ENCODE results near the gene HOXD9. TPM values are rescaled to one million over a fixed set of nuclear protein-coding genes. Genes with fewer than 3 reads are reported as not detected.

HOXD9 gene
- total and polyA plus RNA-seq, 8 donors = 0.18 to 0.76 (median 0.49) TPM; not detected in 4

- Histone ChIP-seq H3K36me3 (no peaks in the 10 kb centered on the region), H3K4me1 (peaks cover 2 to 35% (median 11%) of the 10 kb centered on the region in 4 donors), H3K27me3 (peaks cover 24 to 100% (median 95%) of the 10 kb centered on the region in 3 donors), H3K27ac (no peak overlapping the region), H3K4me3 (no peak overlapping the region), H3K9me3 (peaks cover 0 to 12% (median 3%) of the 10 kb centered on the region in 4 donors)
- DNase-seq = no peak
- 3 to 18% (median 10%) methylated on average over 26 of the region's 26 CpGs for WGBS, 5 donors
- TF ChIP-seq CTCF (IDR thresholded peaks at IDR 0.05) = no peak
- no peak for TF ChIP-seq POLR2A (IDR thresholded peaks at IDR 0.05)
- no peak for TF ChIP-seq POLR2AphosphoS5 (IDR thresholded peaks at IDR 0.05)
- TF ChIP-seq EP300 (IDR thresholded peaks at IDR 0.05) = no peak
- intact Hi-C loops (cut with DNase I; ENCODE audit: low total_unique reads) = no loop called here
Observed at GRCh38 chr2:176165370-176166050, 43.0 kb downstream of the HOXD9 start.

- DNase-seq = no peak
- intact Hi-C loops (cut with DNase I; ENCODE audit: low total_unique reads) = no loop called here
- 17 to 27% (median 24%) methylated on average over 2 of the region's 2 CpGs for WGBS, 5 donors
- Histone ChIP-seq H3K4me3 (no peak overlapping the region), H3K9me3 (peaks cover 0 to 12% (median 3%) of the 10 kb centered on the region in 4 donors), H3K27me3 (peaks cover 23 to 100% (median 95%) of the 10 kb centered on the region in 3 donors), H3K27ac (no peak overlapping the region), H3K4me1 (peaks cover 0 to 29% (median 7%) of the 10 kb centered on the region in 4 donors), H3K36me3 (no peaks in the 10 kb centered on the region)
- TF ChIP-seq POLR2A (IDR thresholded peaks at IDR 0.05) (no peak), EP300 (IDR thresholded peaks at IDR 0.05) (no peak), CTCF (IDR thresholded peaks at IDR 0.05) (no peak), POLR2AphosphoS5 (IDR thresholded peaks at IDR 0.05) (no peak)
Observed at GRCh38 chr2:176166272-176166671, 43.8 kb downstream of the HOXD9 start.

GRCh38 chr2:176167398-176167797 is 44.9 kb downstream of the HOXD9 start:
- no peaks in the 10 kb centered on the region for H3K36me3 ChIP-seq
- DNase-seq = no peak
- H3K27me3 ChIP-seq = peaks cover 34 to 100% (median 95%) of the 10 kb centered on the region in 3 donors
- H3K4me3 ChIP-seq = no peak overlapping the region
- no peak overlapping the region for H3K27ac ChIP-seq
- TF ChIP-seq POLR2AphosphoS5 (IDR thresholded peaks at IDR 0.05) (no peak), CTCF (IDR thresholded peaks at IDR 0.05) (no peak), POLR2A (IDR thresholded peaks at IDR 0.05) (no peak), EP300 (IDR thresholded peaks at IDR 0.05) (no peak)
- 55 to 68% (median 63%) methylated on average over 1 of the region's 1 CpG for WGBS, 5 donors
- H3K9me3 ChIP-seq = peaks cover 0 to 24% (median 3%) of the 10 kb centered on the region in 4 donors
- intact Hi-C loops (cut with DNase I; ENCODE audit: low total_unique reads) = no loop called here
- H3K4me1 ChIP-seq = peaks cover 3 to 28% (median 17%) of the 10 kb centered on the region in 4 donors

GRCh38 chr2:176169181-176169580 is 46.7 kb downstream of the HOXD9 start:
- Histone ChIP-seq H3K27ac (no peak overlapping the region), H3K36me3 (no peaks in the 10 kb centered on the region), H3K4me3 (no peak overlapping the region), H3K9me3 (peaks cover 0 to 27% (median 3%) of the 10 kb centered on the region in 4 donors), H3K27me3 (peaks cover 31 to 100% (median 93%) of the 10 kb centered on the region in 3 donors), H3K4me1 (peaks cover 3 to 23% (median 18%) of the 10 kb centered on the region in 4 donors)
- DNase-seq = no peak
- 50 to 74% (median 68%) methylated on average over 4 to 5 of the region's 5 CpGs for WGBS, 5 donors
- intact Hi-C loops (cut with DNase I; ENCODE audit: low total_unique reads) = no loop called here
- TF ChIP-seq EP300 (IDR thresholded peaks at IDR 0.05) (no peak), CTCF (IDR thresholded peaks at IDR 0.05) (no peak), POLR2AphosphoS5 (IDR thresholded peaks at IDR 0.05) (no peak), POLR2A (IDR thresholded peaks at IDR 0.05) (no peak)

Data from stomach (tissue), 9 donors.